HEK293 (cell line): ENCODE results near the gene PLPP1.

Experiments used
- CTCF ChIP-seq: fragments of 450-650 bp; formaldehyde crosslinking; IDR thresholded peaks from 2 replicates; pipeline ENCODE4 v1.5.1; 2016; ENCODE audit warnings: missing biosample characterization, missing genetic modification characterization
- GFI1B ChIP-seq: fragments of 450-650 bp; formaldehyde crosslinking; IDR thresholded peaks from 2 replicates; pipeline ENCODE4 v1.5.1; 2016; ENCODE audit warnings: missing biosample characterization, missing genetic modification characterization
- ZBTB10 ChIP-seq: fragments of 450-650 bp; formaldehyde crosslinking; IDR thresholded peaks from 2 replicates; pipeline ENCODE4 v1.5.1; 2016; ENCODE audit warnings: missing biosample characterization, missing genetic modification characterization
- ZBTB44 ChIP-seq: fragments of 450-650 bp; IDR thresholded peaks from 2 replicates; pipeline ENCODE4 v1.5.1; 2018; ENCODE audit warnings: missing biosample characterization, mild to moderate bottlenecking, missing genetic modification characterization
- ZNF121 ChIP-seq: fragments of 450-650 bp; formaldehyde crosslinking; IDR thresholded peaks from 2 replicates; pipeline ENCODE4 v1.5.1; 2016; ENCODE audit warnings: missing biosample characterization, missing genetic modification characterization
- ZNF140 ChIP-seq: fragments of 450-650 bp; formaldehyde crosslinking; IDR thresholded peaks from 2 replicates; pipeline ENCODE4 v1.5.1; 2016; ENCODE audit warnings: missing biosample characterization, missing genetic modification characterization
- ZNF2 ChIP-seq: fragments of 450-650 bp; formaldehyde crosslinking; IDR thresholded peaks from 2 replicates; pipeline ENCODE4 v1.5.1; 2016; ENCODE audit warnings: missing biosample characterization, missing genetic modification characterization
- ZNF239 ChIP-seq: fragments of 450-650 bp; formaldehyde crosslinking; IDR thresholded peaks from 2 replicates; pipeline ENCODE4 v1.5.1; 2016; ENCODE audit warnings: missing biosample characterization, missing genetic modification characterization
- ZNF555 ChIP-seq: fragments of 450-650 bp; formaldehyde crosslinking; conservative IDR thresholded peaks from 2 replicates; pipeline ENCODE4 v1.5.1; 2017; ENCODE audit warnings: missing biosample characterization, mild to moderate bottlenecking, missing genetic modification characterization, inconsistent platforms
- ZNF654 ChIP-seq: fragments of 450-650 bp; formaldehyde crosslinking; IDR thresholded peaks from 2 replicates; pipeline ENCODE4 v1.5.1; 2016; ENCODE audit warnings: low read depth, missing biosample characterization, missing genetic modification characterization
- ZNF658 ChIP-seq: fragments of 450-650 bp; formaldehyde crosslinking; IDR thresholded peaks from 2 replicates; pipeline ENCODE4; 2016; ENCODE audit warnings: missing biosample characterization, missing genetic modification characterization
- ZNF747 ChIP-seq: fragments of 450-650 bp; formaldehyde crosslinking; IDR thresholded peaks from 2 replicates; pipeline ENCODE4 v1.5.1; 2016; ENCODE audit warnings: missing biosample characterization, missing genetic modification characterization

GRCh38 chr5:55421074-55421529 lies 113.7 kb downstream of the PLPP1 start:
- no peak for TF ChIP-seq ZNF2 (tag by site-specific recombination)
- no peak for TF ChIP-seq CTCF (tag by site-specific recombination)
- no peak for TF ChIP-seq ZNF140 (tag by site-specific recombination)
- no peak for TF ChIP-seq GFI1B (tag by site-specific recombination)
- no peak for TF ChIP-seq ZBTB44
- TF ChIP-seq ZNF239 (tag by site-specific recombination): no peak
- TF ChIP-seq ZNF121: no peak
- TF ChIP-seq ZBTB10 (tag by site-specific recombination): no peak
- TF ChIP-seq ZNF658 (tag by site-specific recombination): no peak
- TF ChIP-seq ZNF555 (tag by site-specific recombination): no peak
- TF ChIP-seq ZNF747 (tag by site-specific recombination): no peak
- TF ChIP-seq ZNF654 (tag by site-specific recombination): no peak
